ENCODE results near the gene LMOD3.
A peak's percentile ranks its signal among the peaks of the same experiment; 100 is the strongest.

LMOD3 gene

GRCh38 chr3:69121513-69121912, 882 bp downstream of the LMOD3 start:
- no peak for ATAC-seq

GRCh38 chr3:69120879-69121464, 1.4 kb downstream of the LMOD3 start:
- ATAC-seq, result peak; percentile 68 to 74

DNA sequence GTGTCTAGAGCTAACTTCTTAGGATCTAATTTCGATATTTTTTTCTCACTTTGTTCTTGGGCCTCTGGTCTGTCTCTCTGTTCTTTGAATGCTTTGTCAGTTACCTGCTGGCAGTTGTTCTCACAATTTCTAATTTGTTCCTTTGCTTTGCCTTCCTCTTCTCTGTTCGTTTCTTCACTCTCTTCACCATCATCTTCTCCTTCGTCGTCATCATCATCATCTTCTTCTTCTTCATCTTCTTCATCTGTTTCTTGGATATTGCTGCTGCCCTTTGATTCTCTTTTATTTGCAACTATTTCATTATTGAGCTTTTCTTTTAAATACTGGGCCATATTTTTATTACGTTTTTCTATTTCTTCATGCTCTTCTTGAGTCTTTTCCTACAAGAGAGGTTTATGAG, 2.7 kb downstream of the LMOD3 start:
- no peak for ATAC-seq

DNA sequence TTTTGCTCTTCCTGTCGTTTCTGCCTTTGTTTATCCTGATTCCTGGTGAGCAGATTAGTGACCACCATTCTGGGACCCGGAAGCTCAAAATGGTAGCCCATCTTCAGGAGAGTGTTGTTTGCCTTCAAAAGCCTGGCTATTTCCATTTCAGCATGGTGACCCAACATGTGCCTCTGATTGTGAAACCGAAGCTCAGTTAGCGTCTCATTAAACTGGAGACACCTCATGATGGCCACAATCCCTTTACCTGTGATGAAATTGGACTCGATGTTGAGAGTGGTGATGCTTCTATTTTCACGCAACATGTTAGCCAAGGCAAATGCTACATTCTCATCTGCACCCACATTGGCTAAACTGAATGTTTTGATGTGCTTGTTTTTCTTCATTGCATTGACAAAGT, 3.3 kb downstream of the LMOD3 start:
- ATAC-seq, result no peak

DNA sequence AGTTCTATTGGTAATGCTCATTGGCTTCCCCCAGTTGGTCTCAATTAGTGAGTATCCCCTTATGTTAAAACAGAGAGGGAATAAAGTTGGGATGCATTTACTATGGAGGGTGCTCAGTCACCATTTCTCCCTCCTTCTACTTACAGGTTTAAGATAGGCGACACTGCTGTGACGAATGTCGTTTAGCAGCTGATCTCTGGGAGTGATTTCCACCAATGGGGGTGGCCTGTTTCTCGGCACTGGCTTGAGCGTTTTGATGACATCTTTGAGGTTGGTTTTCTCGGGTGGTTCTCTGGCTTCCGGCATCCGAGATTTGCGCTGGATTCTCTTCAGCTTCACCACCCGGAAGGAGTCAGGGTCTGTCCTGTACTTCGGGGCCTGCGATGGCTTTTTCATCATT, 3.8 kb downstream of the LMOD3 start:
- no peak for ATAC-seq

DNA sequence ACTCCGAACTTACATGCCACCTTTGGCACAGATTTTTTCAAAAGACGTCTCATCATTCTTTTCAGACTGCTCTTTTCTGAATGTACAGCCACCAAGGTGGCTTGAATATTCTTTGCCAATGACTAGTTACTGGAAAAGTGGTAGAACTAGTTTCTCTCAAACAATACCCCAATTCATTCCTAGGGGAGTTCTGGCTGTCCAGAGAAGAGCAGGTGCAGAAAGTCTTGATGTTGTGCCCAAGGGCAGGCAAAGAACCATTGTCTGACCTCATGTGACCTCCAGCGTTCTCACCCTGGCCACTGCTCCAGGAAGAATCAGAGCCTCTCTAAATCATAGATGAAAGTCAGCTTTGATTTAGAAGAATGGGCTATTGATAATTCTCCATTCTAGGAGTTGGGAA, 5.5 kb downstream of the LMOD3 start:
- no peak for ATAC-seq

DNA sequence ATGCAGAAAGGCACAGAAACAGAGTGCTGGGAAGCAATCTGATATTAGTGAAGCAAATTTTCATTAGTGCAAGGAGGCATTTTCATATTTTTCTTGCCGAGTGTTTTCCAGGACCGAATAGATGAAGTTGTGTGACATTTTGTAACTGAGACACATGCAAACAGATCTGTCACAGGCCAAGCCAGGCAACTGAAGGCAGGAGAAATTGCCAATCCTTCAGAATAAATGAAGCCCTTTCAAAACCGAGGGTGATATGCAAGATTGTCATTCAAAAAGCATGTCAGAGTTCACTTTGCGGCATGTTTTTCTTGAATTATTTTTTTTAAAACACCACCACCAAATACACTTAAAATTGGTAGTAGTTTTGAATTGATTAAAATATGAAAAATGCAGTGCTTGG, 6.2 kb downstream of the LMOD3 start:
- no peak for ATAC-seq

- ATAC-seq, result peak; percentile 38 to 58
These were observed 6.7 kb downstream of the LMOD3 start for GRCh38 chr3:69115731-69116130.

- ATAC-seq, result no peak
These were observed 8.9 kb downstream of the LMOD3 start for GRCh38 chr3:69113536-69113935.

DNA sequence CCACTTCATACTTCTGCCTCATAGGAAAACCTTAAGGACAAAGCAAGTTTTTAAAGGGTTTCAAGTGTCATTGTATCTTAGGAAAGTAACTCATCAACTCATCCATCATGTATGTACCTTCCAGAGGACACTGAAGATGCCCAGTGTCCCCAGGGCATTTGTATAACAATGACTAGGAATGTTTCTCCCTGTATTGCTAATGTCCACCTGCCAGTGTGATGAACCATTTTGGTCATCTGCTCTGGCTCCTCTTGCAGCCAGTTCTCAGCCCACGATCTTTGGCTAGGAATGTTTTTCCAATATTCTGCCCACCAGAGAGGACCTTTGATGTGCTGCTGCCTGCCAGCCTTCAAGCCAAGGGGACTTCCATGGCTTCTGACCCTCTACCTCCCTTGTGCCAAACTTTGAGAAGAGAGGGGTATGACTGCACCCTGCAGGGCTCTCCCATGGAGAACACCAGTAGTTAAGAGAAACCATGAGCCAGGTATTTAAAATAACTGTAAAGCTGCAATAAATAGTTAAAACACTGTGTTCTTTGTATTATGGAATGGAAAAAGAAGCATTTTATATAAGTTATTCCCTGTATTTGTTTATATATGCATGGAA, 11.4 kb downstream of the LMOD3 start:
- no peak for ATAC-seq

GRCh38 chr3:69108811-69109210, 13.6 kb downstream of the LMOD3 start:
- no peak for ATAC-seq

GRCh38 chr3:69107841-69108240, 14.6 kb downstream of the LMOD3 start:
- ATAC-seq, result no peak

- no peak for ATAC-seq
These were observed 17.1 kb downstream of the LMOD3 start for GRCh38 chr3:69105320-69105719.

GRCh38 chr3:69104586-69104985, 17.8 kb downstream of the LMOD3 start:
- ATAC-seq, result no peak

GRCh38 chr3:69103123-69103522, 19.3 kb downstream of the LMOD3 start:
- no peak for ATAC-seq

- no peak for ATAC-seq
These were observed 20.0 kb downstream of the LMOD3 start for GRCh38 chr3:69102384-69102783.

DNA sequence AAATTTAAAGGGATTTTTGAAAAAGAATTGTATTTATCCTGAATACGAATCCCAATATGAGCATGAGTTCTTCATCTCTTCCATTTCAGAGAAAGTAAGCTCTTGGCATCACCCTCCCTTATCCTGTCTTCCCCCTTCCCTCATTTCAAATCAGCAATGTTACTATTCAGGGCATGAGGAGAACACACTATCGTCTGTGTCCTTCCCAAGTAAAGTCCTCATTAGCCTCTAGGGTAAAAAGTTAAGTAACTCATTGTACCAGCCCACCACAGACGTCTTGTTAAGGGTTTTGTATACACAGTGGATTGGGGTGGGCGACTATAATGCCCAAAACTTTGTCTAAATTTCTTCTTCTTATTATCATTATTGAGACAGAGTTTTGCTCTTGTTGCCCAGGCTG, 22.8 kb downstream of the LMOD3 start:
- no peak for ATAC-seq

DNA sequence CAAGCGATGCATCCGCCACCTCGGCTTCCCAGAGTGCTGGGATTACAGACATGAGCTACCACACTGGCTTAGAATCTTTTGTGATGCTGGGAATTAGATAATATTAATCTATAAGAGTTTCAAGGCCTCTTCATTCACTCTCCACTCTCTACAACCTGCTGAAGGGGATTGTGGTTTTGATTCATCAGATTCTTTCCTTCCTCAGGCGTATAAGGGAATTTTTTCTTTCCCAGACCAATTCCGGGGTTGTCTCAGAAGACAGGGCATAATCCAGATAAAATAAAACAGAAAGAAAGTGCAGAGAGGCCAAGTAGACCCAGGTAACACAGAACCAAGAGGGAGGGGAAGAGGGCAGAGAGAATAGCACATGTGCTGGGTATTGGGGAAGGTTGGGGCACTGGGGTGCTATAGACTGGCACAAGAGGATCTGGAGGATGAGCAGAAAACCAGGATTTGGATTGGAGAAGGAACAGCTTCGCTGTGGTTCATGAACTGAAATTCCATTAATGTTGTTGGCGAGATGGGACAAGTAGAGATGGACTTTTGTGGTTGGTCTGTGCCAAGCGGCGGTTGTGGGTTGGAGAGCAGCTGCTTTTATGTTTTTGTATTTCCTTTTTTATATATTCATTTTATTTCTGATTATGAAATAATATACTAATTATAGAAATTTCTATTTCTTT, 24.8 kb downstream of the LMOD3 start:
- ATAC-seq, result no peak

- no peak for ATAC-seq
These were observed 26.1 kb downstream of the LMOD3 start for GRCh38 chr3:69096299-69096698.

DNA sequence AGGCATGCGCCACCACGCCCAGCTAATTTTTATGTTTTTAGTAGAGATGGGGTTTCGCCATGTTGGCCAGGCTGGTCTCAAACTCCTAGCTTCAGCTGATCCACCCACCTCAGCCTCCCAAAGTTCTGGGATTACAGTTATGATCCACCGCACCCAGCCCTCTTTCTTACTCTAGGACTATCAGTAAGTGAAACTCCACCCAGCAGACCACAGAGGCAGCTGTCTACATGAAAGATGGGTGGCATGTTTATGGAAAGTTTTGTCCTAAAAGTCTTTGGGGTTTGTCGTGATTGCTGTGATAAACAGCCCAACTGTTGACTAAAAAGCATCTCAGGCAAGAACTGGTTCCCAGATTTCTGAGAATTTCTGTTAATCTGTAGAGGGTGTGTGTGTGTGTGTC, 26.8 kb downstream of the LMOD3 start:
- ATAC-seq, result peak in 1 of 2 donors; percentile 27

DNA sequence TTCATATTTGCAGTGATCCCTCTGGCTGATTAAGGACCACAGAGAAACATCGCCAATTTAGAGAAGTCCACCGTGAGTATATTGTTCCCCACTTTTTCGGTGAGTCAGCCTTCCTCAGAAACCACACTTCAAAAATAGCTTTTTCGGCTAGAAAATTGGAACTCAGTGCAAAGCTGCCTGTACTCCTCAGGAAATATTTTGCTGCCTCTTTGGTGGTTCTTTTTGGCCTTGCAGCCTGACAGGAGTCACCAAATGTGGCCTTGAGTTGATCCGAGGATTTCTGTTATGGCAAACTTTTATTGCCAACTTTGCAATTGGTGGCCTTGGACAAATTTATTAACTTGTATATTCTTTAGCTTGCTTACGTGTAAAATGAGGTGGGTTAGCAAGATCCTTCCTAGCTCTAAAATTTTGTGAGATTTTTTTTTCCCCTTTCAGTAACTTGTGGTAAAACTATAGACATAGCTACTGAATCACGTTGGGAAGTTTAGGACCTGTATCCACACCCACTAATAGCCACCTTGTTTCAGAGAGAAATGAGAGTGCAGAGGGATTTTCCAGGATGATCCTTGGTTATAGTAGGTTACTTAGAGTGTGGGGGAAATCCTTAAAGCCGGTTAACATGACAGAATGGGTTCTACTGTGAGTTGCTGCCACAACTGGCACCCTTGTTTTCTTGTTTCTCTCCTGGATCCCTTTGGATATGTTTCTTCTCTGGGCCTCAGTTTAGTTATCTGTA, 27.8 kb downstream of the LMOD3 start:
- peak; percentile 41 for ATAC-seq

DNA sequence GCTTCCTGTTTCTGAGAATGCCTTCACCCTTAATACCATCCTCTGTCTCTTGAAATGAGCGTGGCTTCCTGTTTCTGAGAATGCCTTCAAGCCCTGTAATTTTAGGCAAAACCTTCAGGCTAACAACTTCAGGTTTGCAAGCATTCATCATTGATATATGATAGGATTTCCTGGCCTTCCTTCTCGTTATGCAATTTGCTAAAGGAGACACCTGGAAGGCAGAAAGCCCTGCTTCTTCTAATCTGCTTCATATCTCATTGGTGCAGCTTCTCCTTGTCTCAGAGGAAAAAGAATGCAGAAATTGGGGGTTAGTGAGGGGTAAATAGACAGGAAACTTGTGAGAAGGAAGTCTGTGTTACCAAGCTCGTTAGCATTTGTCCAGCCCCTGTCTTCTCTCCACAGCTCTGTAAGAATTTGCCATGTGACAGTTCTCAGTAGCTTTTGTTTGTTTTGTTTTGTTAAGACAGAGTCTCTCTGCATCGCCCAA, 30.3 kb downstream of the LMOD3 start:
- peak; percentile 24 to 39 for ATAC-seq

DNA sequence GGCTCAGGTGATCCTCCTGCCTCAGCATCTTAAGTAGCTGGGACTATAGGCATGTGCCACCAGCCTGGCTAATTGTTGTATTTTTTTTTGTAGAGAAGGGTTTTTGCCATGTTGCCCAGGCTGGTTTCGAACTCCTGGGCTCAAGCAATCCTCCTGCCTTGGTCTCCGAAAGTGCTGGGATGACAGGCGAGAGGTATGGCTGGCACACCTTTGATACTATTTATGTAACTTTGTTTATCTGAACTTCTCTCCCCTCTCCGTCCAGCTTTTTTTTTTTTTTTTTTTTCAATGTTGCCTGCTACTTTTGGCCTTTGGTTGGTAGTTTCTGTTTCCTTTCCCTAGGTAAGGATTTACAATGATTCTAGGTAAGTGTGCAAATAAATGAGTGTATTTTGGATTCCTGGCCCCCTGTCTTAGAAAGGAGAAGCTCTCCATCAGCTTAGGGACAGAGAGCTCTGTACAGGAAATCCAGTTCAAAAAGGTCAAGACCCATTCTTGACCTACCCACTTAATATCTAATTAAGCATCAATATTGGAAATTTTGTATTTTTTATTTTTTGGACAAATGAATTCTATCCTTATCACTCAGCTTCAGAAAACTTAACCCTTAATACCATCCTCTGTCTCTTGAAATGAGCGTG, 30.9 kb downstream of the LMOD3 start:
- no peak for ATAC-seq

Data from activated CD4-positive, CD25-positive, alpha-beta regulatory T cell treated with anti-CD3 and anti-CD28 coated beads, Interleukin-2, amount 50 U/mL, for 24 hours (primary cell).